Stomach (tissue), 4 donors: ENCODE data around the gene RNH1.

ENCODE experiments used
- EP300 ChIP-seq: sonication (generic); formaldehyde crosslinking; IDR thresholded peaks from one replicate; pipeline ENCODE4 v1.6.1; 2017; ENCODE audit warnings: antibody characterized with exemption
- POLR2A ChIP-seq, 4 donors: fragments of 450-650 bp; IDR thresholded peaks; one replicate each; pipeline ENCODE4 v1.6.1; 2016; ENCODE audit warnings: antibody characterized with exemption in 4 of 4, control low read depth in 2 of 4, mild to moderate bottlenecking in 1 of 4, moderate library complexity in 1 of 4
- POLR2AphosphoS5 ChIP-seq, 3 donors: sonication (generic); formaldehyde crosslinking; IDR thresholded peaks; one replicate each; pipeline ENCODE4 v1.6.1; 2016; ENCODE audit warnings: antibody characterized with exemption in 3 of 3
- TF ChIP-seq, protein P1 (sequence below), 7 experiments: fragments of 450-650 bp in 4 of 7; fragments of 200-600 bp in 3 of 7; sonication (generic) in 3 of 7; IDR thresholded peaks; one replicate each; pipeline ENCODE4 v1.5.1; 2016 to 2019; ENCODE audit warnings: antibody characterized with exemption in 7 of 7, control low read depth in 2 of 7, mild to moderate bottlenecking in 1 of 7

- TF ChIP-seq POLR2A (IDR thresholded peaks at IDR 0.05) (no peak), POLR2AphosphoS5 (IDR thresholded peaks at IDR 0.05) (peak; percentile 21 to 84 (median 80)), EP300 (no peak)
- TF ChIP-seq, protein P1, sequence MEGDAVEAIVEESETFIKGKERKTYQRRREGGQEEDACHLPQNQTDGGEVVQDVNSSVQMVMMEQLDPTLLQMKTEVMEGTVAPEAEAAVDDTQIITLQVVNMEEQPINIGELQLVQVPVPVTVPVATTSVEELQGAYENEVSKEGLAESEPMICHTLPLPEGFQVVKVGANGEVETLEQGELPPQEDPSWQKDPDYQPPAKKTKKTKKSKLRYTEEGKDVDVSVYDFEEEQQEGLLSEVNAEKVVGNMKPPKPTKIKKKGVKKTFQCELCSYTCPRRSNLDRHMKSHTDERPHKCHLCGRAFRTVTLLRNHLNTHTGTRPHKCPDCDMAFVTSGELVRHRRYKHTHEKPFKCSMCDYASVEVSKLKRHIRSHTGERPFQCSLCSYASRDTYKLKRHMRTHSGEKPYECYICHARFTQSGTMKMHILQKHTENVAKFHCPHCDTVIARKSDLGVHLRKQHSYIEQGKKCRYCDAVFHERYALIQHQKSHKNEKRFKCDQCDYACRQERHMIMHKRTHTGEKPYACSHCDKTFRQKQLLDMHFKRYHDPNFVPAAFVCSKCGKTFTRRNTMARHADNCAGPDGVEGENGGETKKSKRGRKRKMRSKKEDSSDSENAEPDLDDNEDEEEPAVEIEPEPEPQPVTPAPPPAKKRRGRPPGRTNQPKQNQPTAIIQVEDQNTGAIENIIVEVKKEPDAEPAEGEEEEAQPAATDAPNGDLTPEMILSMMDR (IDR thresholded peaks at IDR 0.05), result no peak
Observed at GRCh38 chr11:535519-536454, 28.7 kb upstream of the RNH1 start, which contains the start of gene HRAS.
